ENCODE results near the gene CIRBP. TPM values are rescaled to one million over a fixed set of nuclear protein-coding genes. Genes with fewer than 3 reads are reported as not detected.

CIRBP gene
- total and polyA plus RNA-seq, 2 of the 13 experiments (the other 11 are each of a cell fraction or from before 2014, with no cell fraction given): 133 to 140 TPM

DNA sequence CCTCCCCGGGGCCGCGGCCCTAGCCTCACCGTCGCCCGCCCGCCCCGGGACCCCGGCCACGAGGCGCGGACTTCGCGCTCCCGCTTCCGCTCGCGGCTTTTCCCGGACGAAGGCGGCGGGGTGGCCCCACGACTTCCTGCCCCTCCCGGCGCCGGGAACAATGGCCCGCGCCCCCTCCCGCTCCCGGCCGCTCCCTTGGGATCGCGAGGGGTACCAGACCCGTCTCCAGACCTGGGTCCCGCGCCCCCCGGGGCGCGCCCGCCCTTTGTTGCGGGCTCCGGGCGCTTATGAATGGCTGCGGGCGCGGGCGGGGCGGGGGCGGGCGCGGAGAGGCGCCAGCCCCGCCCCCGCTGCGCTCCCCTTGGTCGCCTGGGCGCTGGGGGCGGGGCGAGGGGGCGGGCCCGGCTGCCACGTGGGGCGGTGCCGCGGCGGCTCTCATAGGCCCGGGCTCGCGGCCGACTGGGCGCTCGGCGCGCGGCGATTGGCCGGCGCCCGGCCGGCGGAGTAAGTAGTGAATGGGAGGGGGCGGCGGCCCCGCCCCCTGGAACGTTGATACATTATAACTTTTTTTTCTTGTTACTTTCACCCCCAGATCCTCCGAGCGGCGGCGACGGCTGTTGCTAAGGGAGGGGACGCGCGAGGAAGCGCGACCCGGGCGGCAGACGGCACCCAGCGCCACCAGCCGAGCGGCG is 19.7 kb upstream of the CIRBP start (continued):
- TF ChIP-seq ATF6 (CRISPR knock-in tag; conservative IDR thresholded peaks at IDR 0.05) (no peak), ZBTB8A (CRISPR knock-in tag; IDR thresholded peaks at IDR 0.05; ENCODE audit: borderline replicate concordance, low read depth) (no peak), ZNF281 (CRISPR knock-in tag; IDR thresholded peaks at IDR 0.05; ENCODE audit: borderline replicate concordance) (peak; percentile 23; the same call in 1 of the 2 replicates), MAFK (conservative IDR thresholded peaks at IDR 0.05 in 1 of 2, IDR thresholded peaks at IDR 0.05 in 1 of 2; ENCODE audit: low read length in 2 of 2) (no peak), ZMYM3 (CRISPR knock-in tag; IDR thresholded peaks at IDR 0.05) (no peak), FOXJ3 (CRISPR knock-in tag; IDR thresholded peaks at IDR 0.05; ENCODE audit: borderline replicate concordance) (no peak), DZIP1 (CRISPR knock-in tag; IDR thresholded peaks at IDR 0.05) (no peak), HNF4A (CRISPR knock-in tag; IDR thresholded peaks at IDR 0.05) (peak; percentile 52; the same call in 1 of the 2 replicates), ETS1 (CRISPR knock-in tag; IDR thresholded peaks at IDR 0.05) (no peak), LCORL (IDR thresholded peaks at IDR 0.05) (no peak), LCORL (CRISPR knock-in tag; IDR thresholded peaks at IDR 0.05) (no peak), CENPX (CRISPR knock-in tag; IDR thresholded peaks at IDR 0.05) (no peak), ZNF124 (CRISPR knock-in tag; IDR thresholded peaks at IDR 0.05) (no peak), ZNF776 (CRISPR knock-in tag; IDR thresholded peaks at IDR 0.05) (no peak), HNRNPLL (IDR thresholded peaks at IDR 0.05; ENCODE audit: low read depth, low read length, poor library complexity, severe bottlenecking) (peak; percentile 5), POLR2A (IDR thresholded peaks at IDR 0.05; ENCODE audit: insufficient read depth in 1 of 2, low read depth in 2 of 2, low read length in 2 of 2) (peak in 1 of 2 experiments; percentile 90; a peak in 2 of 4 replicates), SRSF1 (optimal IDR thresholded peaks at IDR 0.05; ENCODE audit: low read depth, low read length) (no peak), ZNF788 (CRISPR knock-in tag; IDR thresholded peaks at IDR 0.05; ENCODE audit: borderline replicate concordance) (no peak), SP1 (IDR thresholded peaks at IDR 0.05) (no peak), SP1 (CRISPR knock-in tag; IDR thresholded peaks at IDR 0.05) (no peak; the same call in 1 of the 2 replicates)
- TF ChIP-seq, protein P1, sequence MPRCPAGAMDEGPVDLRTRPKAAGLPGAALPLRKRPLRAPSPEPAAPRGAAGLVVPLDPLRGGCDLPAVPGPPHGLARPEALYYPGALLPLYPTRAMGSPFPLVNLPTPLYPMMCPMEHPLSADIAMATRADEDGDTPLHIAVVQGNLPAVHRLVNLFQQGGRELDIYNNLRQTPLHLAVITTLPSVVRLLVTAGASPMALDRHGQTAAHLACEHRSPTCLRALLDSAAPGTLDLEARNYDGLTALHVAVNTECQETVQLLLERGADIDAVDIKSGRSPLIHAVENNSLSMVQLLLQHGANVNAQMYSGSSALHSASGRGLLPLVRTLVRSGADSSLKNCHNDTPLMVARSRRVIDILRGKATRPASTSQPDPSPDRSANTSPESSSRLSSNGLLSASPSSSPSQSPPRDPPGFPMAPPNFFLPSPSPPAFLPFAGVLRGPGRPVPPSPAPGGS (CRISPR knock-in tag; IDR thresholded peaks at IDR 0.05): no peak

All from HepG2 (cell line).